MM.1S (cell line): ENCODE results near the gene SHFL.

Source experiments
- DNase-seq: peaks from one replicate; pipeline ENCODE4 v3.0.0-alpha.2; 2015
- H2AFZ ChIP-seq: fragments of 300-600 bp; sonication (generic); 2 replicates; pipeline ENCODE4 v1.6.0; 2016; ENCODE audit warnings: antibody characterized with exemption, low read length
- H3F3A ChIP-seq: fragments of 300-600 bp; sonication (generic); 2 replicates; pipeline ENCODE4 v1.6.1; 2016; ENCODE audit warnings: mild to moderate bottlenecking, antibody characterized with exemption, low read length, moderate library complexity, mixed read lengths; ENCODE audit not compliant: insufficient read depth
- H3K27ac ChIP-seq: fragments of 300-600 bp; sonication (generic); 2 replicates; pipeline ENCODE4 v1.5.1; 2016; ENCODE audit warnings: mild to moderate bottlenecking, low read length
- H3K27me3 ChIP-seq: fragments of 300-600 bp; sonication (generic); replicated peaks from 2 replicates; pipeline ENCODE4 v1.6.0; 2016; ENCODE audit warnings: low read length; ENCODE audit not compliant: insufficient read depth
- H3K36me3 ChIP-seq: fragments of 300-600 bp; sonication (generic); replicated peaks from 2 replicates; pipeline ENCODE4 v1.6.1; 2016; ENCODE audit warnings: mild to moderate bottlenecking, low read length, mixed read lengths; ENCODE audit not compliant: insufficient read depth
- H3K4me1 ChIP-seq: fragments of 300-600 bp; sonication (generic); 2 replicates; pipeline ENCODE4 v1.6.1; 2016; ENCODE audit warnings: low read length, mixed read lengths
- H3K4me2 ChIP-seq: fragments of 300-600 bp; sonication (generic); 2 replicates; pipeline ENCODE4 v1.6.0; 2016; ENCODE audit warnings: low read depth, low read length
- H3K4me3 ChIP-seq: fragments of 300-600 bp; sonication (generic); 2 replicates; pipeline ENCODE4 v1.5.1; 2016; ENCODE audit warnings: low read length, mixed read lengths
- H3K79me2 ChIP-seq: fragments of 300-600 bp; sonication (generic); 2 replicates; pipeline ENCODE4 v1.6.1; 2016; ENCODE audit warnings: mixed run types, low read length, mixed read lengths
- H3K9ac ChIP-seq: fragments of 300-600 bp; sonication (generic); 2 replicates; pipeline ENCODE4 v1.6.1; 2016; ENCODE audit warnings: low read length, mixed read lengths
- H3K9me2 ChIP-seq: fragments of 300-600 bp; sonication (generic); replicated peaks from 2 replicates; pipeline ENCODE4 v1.6.1; 2016; ENCODE audit warnings: mild to moderate bottlenecking, low read length, mixed read lengths; ENCODE audit not compliant: insufficient read depth
- H3K9me3 ChIP-seq: fragments of 300-600 bp; sonication (generic); replicated peaks from 2 replicates; pipeline ENCODE4 v1.6.1; 2016; ENCODE audit warnings: mild to moderate bottlenecking, low read length, mixed read lengths; ENCODE audit not compliant: insufficient read depth
- H4K20me1 ChIP-seq: fragments of 300-600 bp; sonication (generic); 2 replicates; pipeline ENCODE4 v1.6.1; 2016; ENCODE audit warnings: mild to moderate bottlenecking, low read length, moderate library complexity, mixed read lengths; ENCODE audit not compliant: insufficient read depth
- CTCF ChIP-seq: fragments of 300-600 bp; sonication (generic); IDR thresholded peaks from 2 replicates; pipeline ENCODE4 v1.5.1; 2016; ENCODE audit warnings: antibody characterized with exemption, low read length, mixed read lengths
- EZH2 ChIP-seq: fragments of 300-600 bp; sonication (generic); optimal IDR thresholded peaks from 2 replicates; pipeline ENCODE3; 2017; ENCODE audit warnings: low read depth, mild to moderate bottlenecking, antibody characterized with exemption, low read length, mixed read lengths
- EZH2phosphoT487 ChIP-seq: fragments of 300-600 bp; sonication (generic); IDR thresholded peaks from 2 replicates; pipeline ENCODE4 v1.6.1; 2018; ENCODE audit warnings: antibody characterized with exemption, low read length

Gene SHFL

GRCh38 chr19:10095622-10095947 lies 9.5 kb downstream of the SHFL start:
- Histone ChIP-seq H3K4me2 (peak overlapping the region; percentile 67), H3K4me3 (peak overlapping the region; percentile 34), H4K20me1 (no peaks in the 10 kb centered on the region), H3K4me1 (peaks cover 10% of the 10 kb centered on the region), H3K79me2 (no peaks in the 10 kb centered on the region), H3K9me3 (no peaks in the 10 kb centered on the region), H3K27ac (no peak overlapping the region), H2AFZ (peak overlapping the region; percentile 85), H3K9ac (no peak overlapping the region), H3K36me3 (no peaks in the 10 kb centered on the region), H3F3A (peaks cover 4% of the 10 kb centered on the region; the same call in 1 of the 2 replicates), H3K27me3 (0 out of 2 replicates have a peak, but pooled peaks cover 3% of the 10 kb centered on the region), H3K9me2 (no peaks in the 10 kb centered on the region)
- no peak for DNase-seq
- TF ChIP-seq CTCF (no peak), EZH2 (no peak), EZH2phosphoT487 (no peak)

GRCh38 chr19:10095948-10096614 lies 10.0 kb downstream of the SHFL start:
- Histone ChIP-seq H3K79me2 (no peaks in the 10 kb centered on the region), H3F3A (peaks cover 4% of the 10 kb centered on the region; the same call in 1 of the 2 replicates), H2AFZ (peak overlapping the region; percentile 97), H3K27ac (no peak overlapping the region), H3K9me3 (no peaks in the 10 kb centered on the region), H3K4me2 (peak overlapping the region; percentile 90), H3K4me1 (peaks cover 10% of the 10 kb centered on the region), H3K27me3 (0 out of 2 replicates have a peak, but pooled peaks cover 3% of the 10 kb centered on the region), H3K9me2 (no peaks in the 10 kb centered on the region), H3K9ac (peak overlapping the region; percentile 62), H4K20me1 (no peaks in the 10 kb centered on the region), H3K4me3 (peak overlapping the region; percentile 62), H3K36me3 (no peaks in the 10 kb centered on the region)
- TF ChIP-seq EZH2phosphoT487 (no peak), EZH2 (no peak), CTCF (no peak)
- peak; percentile 96 for DNase-seq

GRCh38 chr19:10096615-10096963 lies 10.5 kb downstream of the SHFL start:
- Histone ChIP-seq H3K79me2 (no peaks in the 10 kb centered on the region), H3K9me3 (no peaks in the 10 kb centered on the region), H3K4me2 (peak overlapping the region; percentile 90), H3K9me2 (no peaks in the 10 kb centered on the region), H3K4me3 (peak overlapping the region; percentile 62), H3K9ac (peak overlapping the region; percentile 62), H4K20me1 (no peaks in the 10 kb centered on the region), H3K27me3 (0 out of 2 replicates have a peak, but pooled peaks cover 3% of the 10 kb centered on the region), H3F3A (peaks cover 4% of the 10 kb centered on the region; the same call in 1 of the 2 replicates), H2AFZ (peak overlapping the region; percentile 97), H3K36me3 (no peaks in the 10 kb centered on the region), H3K27ac (no peak overlapping the region), H3K4me1 (peaks cover 10% of the 10 kb centered on the region)
- no peak for DNase-seq
- TF ChIP-seq EZH2 (no peak), EZH2phosphoT487 (no peak), CTCF (no peak)
